ENCODE data around the gene LRRK1.

Gene LRRK1

GRCh38 chr15:100891307-100892012 is 27.7 kb upstream of the LRRK1 start:
- no peaks in the 10 kb centered on the region for H3K9me2 ChIP-seq (ENCODE audit: low read depth, low read length)
- no peaks in the 10 kb centered on the region for H3F3A ChIP-seq (ENCODE audit: insufficient read depth, low read length)
- no peak overlapping the region for H2AFZ ChIP-seq (ENCODE audit: low read length)
- no peaks in the 10 kb centered on the region; the same call in 1 of the 2 replicates for H3K27me3 ChIP-seq (ENCODE audit: insufficient read depth, low read length)
- no peak overlapping the region for H3K27ac ChIP-seq (ENCODE audit: low read depth, low read length, poor library complexity, severe bottlenecking)
- no peak overlapping the region for H3K4me3 ChIP-seq (ENCODE audit: low read depth, low read length, poor library complexity, severe bottlenecking)
- TF ChIP-seq, protein P1, sequence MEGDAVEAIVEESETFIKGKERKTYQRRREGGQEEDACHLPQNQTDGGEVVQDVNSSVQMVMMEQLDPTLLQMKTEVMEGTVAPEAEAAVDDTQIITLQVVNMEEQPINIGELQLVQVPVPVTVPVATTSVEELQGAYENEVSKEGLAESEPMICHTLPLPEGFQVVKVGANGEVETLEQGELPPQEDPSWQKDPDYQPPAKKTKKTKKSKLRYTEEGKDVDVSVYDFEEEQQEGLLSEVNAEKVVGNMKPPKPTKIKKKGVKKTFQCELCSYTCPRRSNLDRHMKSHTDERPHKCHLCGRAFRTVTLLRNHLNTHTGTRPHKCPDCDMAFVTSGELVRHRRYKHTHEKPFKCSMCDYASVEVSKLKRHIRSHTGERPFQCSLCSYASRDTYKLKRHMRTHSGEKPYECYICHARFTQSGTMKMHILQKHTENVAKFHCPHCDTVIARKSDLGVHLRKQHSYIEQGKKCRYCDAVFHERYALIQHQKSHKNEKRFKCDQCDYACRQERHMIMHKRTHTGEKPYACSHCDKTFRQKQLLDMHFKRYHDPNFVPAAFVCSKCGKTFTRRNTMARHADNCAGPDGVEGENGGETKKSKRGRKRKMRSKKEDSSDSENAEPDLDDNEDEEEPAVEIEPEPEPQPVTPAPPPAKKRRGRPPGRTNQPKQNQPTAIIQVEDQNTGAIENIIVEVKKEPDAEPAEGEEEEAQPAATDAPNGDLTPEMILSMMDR (IDR thresholded peaks at IDR 0.05; ENCODE audit: low read length): no peak
- TF ChIP-seq EZH2 (IDR thresholded peaks at IDR 0.05; ENCODE audit: borderline replicate concordance, low read length): no peak
- no peaks in the 10 kb centered on the region for H3K79me2 ChIP-seq (ENCODE audit: insufficient read depth, low read length)
- H3K36me3 ChIP-seq (ENCODE audit: insufficient read depth, low read length): no peaks in the 10 kb centered on the region
- H4K20me1 ChIP-seq (ENCODE audit: insufficient read depth, low read length): no peaks in the 10 kb centered on the region
- H3K9ac ChIP-seq (ENCODE audit: low read length): no peak overlapping the region
- no peak overlapping the region for H3K4me2 ChIP-seq (ENCODE audit: low read length)
- H3K9me3 ChIP-seq (ENCODE audit: low read length): no peaks in the 10 kb centered on the region
- H3K4me1 ChIP-seq (ENCODE audit: insufficient read depth, low read length, severe bottlenecking): no peaks in the 10 kb centered on the region

- H3K4me3 ChIP-seq (ENCODE audit: low read depth, low read length, poor library complexity, severe bottlenecking): no peak overlapping the region
- no peaks in the 10 kb centered on the region for H4K20me1 ChIP-seq (ENCODE audit: insufficient read depth, low read length)
- no peaks in the 10 kb centered on the region for H3K4me1 ChIP-seq (ENCODE audit: insufficient read depth, low read length, severe bottlenecking)
- H3F3A ChIP-seq (ENCODE audit: insufficient read depth, low read length): no peaks in the 10 kb centered on the region
- no peak overlapping the region for H3K4me2 ChIP-seq (ENCODE audit: low read length)
- no peaks in the 10 kb centered on the region for H3K9me3 ChIP-seq (ENCODE audit: low read length)
- H3K27me3 ChIP-seq (ENCODE audit: insufficient read depth, low read length): no peaks in the 10 kb centered on the region; the same call in 1 of the 2 replicates
- H3K9ac ChIP-seq (ENCODE audit: low read length): no peak overlapping the region
- H3K9me2 ChIP-seq (ENCODE audit: low read depth, low read length): no peaks in the 10 kb centered on the region
- H3K27ac ChIP-seq (ENCODE audit: low read depth, low read length, poor library complexity, severe bottlenecking): no peak overlapping the region
- TF ChIP-seq, protein P1 (IDR thresholded peaks at IDR 0.05; ENCODE audit: low read length): no peak
- TF ChIP-seq EZH2 (IDR thresholded peaks at IDR 0.05; ENCODE audit: borderline replicate concordance, low read length): no peak
- no peaks in the 10 kb centered on the region for H3K79me2 ChIP-seq (ENCODE audit: insufficient read depth, low read length)
- H3K36me3 ChIP-seq (ENCODE audit: insufficient read depth, low read length): no peaks in the 10 kb centered on the region
- no peak overlapping the region for H2AFZ ChIP-seq (ENCODE audit: low read length)
These were observed 27.2 kb upstream of the LRRK1 start for GRCh38 chr15:100892013-100892355.

- Histone ChIP-seq H3K36me3 (ENCODE audit: insufficient read depth, low read length) (no peaks in the 10 kb centered on the region), H3K4me3 (ENCODE audit: low read depth, low read length, poor library complexity, severe bottlenecking) (no peak overlapping the region), H3K27ac (ENCODE audit: low read depth, low read length, poor library complexity, severe bottlenecking) (no peak overlapping the region), H3K27me3 (ENCODE audit: insufficient read depth, low read length) (no peaks in the 10 kb centered on the region; the same call in 1 of the 2 replicates), H2AFZ (ENCODE audit: low read length) (no peak overlapping the region), H3K9ac (ENCODE audit: low read length) (no peak overlapping the region), H3K9me2 (ENCODE audit: low read depth, low read length) (no peaks in the 10 kb centered on the region), H4K20me1 (ENCODE audit: insufficient read depth, low read length) (no peaks in the 10 kb centered on the region), H3K4me2 (ENCODE audit: low read length) (no peak overlapping the region), H3K9me3 (ENCODE audit: low read length) (no peaks in the 10 kb centered on the region), H3K79me2 (ENCODE audit: insufficient read depth, low read length) (no peaks in the 10 kb centered on the region), H3F3A (ENCODE audit: insufficient read depth, low read length) (no peaks in the 10 kb centered on the region), H3K4me1 (ENCODE audit: insufficient read depth, low read length, severe bottlenecking) (no peaks in the 10 kb centered on the region)
- TF ChIP-seq, protein P1 (IDR thresholded peaks at IDR 0.05; ENCODE audit: low read length): no peak
- TF ChIP-seq EZH2 (IDR thresholded peaks at IDR 0.05; ENCODE audit: borderline replicate concordance, low read length): no peak
These were observed 25.7 kb upstream of the LRRK1 start for GRCh38 chr15:100893261-100893963.
